Right forelimb (tissue), 1 donor: ENCODE data around the gene IPO4.
"Not testable (repeated sequence)": the region's sequence is repeated elsewhere in the genome, so short reads cannot be mapped to it uniquely, and the experiment has no call there.

Experiments used
- DNase-seq: peaks from one replicate; pipeline ENCODE4 v3.0.0-alpha.2; 2018

The IPO4 gene

GRCh38 chr14:24188251-24189058, at the start of gene IPO4:
Gene IPO4 (minus strand): TSS chr14:24188816. CDS start chr14:24188787, 29 bp downstream.
- peak; percentile 94 for DNase-seq

- no peak for DNase-seq
Measured at GRCh38 chr14:24238123-24238522, 49.5 kb upstream of the IPO4 start.

DNA sequence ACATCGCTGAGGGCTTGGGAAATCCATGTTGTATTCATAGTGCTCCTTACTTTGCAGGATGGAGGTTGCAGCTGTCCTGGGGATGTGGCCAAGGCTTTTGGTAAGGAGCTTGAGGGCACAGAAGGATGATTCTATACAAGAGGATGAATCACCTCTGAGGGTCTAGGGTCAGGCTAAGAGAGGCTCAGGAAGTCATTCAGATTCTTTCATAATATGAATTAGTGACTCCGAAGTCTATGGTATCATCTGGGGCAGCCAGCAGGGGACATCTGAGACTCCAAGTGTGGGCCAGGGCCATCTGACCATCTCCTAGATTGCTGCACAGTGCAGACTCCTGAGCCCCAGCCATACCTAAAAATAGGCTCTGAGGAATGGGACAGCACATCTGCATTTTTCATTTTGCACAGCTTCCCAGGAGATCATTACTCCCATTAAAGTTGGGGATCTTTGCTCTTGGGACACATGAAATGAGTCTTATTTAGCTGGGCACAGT, 48.9 kb upstream of the IPO4 start:
- DNase-seq = no peak

- no peak for DNase-seq
Measured at GRCh38 chr14:24236689-24237462, 48.3 kb upstream of the IPO4 start.

DNA sequence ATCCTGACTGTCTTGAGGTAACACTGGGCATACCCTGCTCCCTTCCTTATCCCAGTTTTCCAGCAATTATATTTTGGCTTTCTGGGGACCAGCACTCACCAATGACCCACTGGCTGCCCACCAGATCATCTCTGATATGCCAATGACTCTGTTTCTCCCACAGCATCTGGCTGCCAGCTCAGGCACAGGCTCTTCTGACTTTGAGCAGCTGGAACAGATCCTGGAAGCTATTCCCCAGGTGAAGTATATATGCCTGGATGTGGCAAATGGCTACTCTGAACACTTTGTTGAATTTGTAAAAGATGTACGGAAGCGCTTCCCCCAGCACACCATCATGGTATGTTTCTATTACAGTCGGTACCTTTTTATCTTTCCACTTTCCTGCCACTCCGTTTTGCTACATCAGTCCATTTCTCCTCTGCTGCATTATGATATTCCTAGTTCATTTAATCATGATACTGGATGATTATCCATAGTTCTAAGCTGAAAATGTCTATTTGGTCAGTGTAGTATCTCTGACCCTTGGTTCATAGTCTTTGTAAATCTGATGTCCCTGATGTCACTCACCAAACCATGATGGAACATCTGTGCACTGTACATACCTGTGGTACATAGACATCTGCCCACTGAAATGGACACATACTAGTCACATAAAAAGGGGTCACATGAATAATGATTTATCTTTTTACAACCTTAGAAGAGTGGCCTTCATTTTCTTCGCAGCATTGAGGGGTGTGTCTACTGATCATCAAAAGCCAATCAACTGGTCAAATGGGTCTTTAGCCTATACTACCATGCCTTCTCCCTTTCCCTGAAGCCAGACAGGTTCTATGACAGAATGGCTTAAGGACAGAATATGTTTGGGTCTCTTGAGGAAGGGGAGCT, 47.4 kb upstream of the IPO4 start:
- DNase-seq = no peak

DNA sequence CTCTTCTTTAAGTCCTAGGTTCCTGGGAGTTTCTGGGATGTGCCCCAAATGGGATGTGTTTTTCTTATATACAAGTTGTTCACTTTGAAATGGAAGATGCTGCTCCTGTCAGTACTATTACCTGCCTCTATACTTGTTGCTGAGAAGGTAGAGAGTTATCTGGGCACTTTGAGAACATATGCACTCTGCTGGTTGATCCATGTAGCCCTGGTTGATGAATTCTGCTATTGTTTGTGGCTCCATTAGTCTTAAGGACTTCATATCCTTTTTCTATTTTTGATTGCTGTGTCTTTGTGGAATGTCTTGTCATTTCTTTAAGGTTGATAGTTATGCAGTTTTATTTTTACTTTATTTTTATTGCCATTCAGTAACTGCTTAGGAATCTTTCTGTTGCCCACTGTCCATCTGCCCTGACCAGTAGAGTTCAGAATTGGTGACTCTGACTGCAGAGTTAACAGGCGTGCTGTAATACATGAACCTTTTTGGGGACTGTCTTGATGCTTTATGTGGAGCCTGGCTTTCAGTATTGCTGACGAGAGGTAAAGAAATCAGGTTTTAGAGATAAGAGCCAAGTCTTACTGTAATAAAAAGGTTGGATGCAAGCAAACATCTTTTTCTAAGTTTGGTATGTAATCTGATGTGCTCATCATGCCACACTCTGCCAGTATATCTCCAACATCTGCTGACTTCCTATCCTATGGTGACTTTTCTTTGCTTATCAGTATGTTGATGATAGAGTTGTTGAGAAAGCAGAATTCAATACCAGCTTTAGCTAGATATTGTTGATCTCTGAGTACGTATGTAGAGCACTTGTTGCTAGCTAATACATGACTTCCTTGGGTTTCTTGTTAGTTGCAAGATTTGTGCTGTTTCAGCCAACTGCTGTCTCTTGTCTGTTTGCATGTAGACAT, 45.7 kb upstream of the IPO4 start:
- DNase-seq = no peak

- DNase-seq = no peak
Measured at GRCh38 chr14:24233538-24233866, 44.9 kb upstream of the IPO4 start.

DNA sequence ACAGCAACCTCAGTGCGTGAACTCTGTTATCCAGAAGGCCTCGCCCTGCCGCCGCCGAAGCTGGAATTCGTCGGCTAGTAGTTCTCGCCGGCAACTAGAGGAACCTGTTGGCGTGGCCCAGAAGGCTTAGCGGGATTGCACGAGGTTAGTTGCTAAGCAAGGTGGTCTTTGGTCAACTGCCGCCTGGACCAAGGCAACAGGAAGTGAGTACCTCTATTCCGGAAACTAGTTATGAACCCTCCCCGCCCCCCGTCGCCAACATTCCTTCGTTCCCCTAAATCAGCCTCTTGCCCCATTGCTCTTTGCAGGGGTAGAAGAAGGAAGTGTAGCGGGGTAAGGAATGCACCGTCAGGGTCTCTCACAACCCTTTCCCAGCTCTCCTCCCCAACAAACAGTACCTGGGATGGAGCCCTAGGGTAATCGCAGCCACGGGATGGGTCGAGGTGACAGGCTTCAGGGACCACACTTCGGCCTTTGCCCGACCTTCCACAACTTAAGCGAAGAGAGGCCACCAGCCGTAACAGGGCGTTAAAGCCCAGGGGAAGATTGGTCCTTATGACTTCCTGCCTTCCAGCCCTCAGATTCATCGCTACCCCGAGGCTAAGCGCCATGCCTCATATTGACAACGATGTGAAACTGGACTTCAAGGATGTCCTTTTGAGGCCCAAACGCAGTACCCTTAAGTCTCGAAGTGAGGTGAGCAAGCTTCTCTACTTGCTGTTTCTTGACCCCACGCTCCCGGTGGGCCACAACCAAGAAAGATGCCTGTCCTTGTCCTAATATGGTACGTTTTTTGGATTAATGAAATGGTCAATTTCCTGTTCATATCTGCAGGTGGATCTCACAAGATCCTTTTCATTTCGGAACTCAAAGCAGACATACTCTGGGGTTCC, 44.3 kb upstream of the IPO4 start, which contains the start of gene GMPR2:
Gene GMPR2 (plus strand): TSS at position 285 of the 893 bp plus-strand sequence. CDS start 325 bp downstream, at position 610.
- no peak for DNase-seq

- peak; percentile 98 for DNase-seq
Measured at GRCh38 chr14:24232121-24232644, 43.6 kb upstream of the IPO4 start, which contains the start of gene NEDD8. Gene NEDD8 (minus strand): TSS chr14:24232367. CDS start chr14:24232267, 100 bp downstream.

- DNase-seq = no peak
Measured at GRCh38 chr14:24231263-24232120, 42.9 kb upstream of the IPO4 start.

DNA sequence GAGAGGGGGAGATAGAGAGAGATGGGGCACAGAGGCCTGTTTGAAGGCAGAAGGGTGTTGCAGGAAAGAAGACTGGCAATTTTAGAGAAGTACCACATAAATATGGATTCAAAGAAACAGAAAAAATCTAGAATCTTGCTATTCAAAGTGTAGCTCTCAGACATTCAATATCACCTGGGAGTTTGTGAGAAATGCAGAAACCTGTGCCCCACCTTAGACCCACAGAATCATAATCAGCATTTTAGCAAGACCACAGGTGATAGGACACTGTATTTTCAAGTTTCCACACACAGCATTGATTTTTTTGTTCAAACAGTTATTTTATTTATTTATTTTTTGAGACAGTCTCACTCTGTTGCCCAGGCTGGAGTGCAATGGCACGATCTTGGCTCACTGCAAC, 40.3 kb upstream of the IPO4 start:
- no peak for DNase-seq

GRCh38 chr14:24226473-24226872, 37.9 kb upstream of the IPO4 start:
- DNase-seq = no peak

DNA sequence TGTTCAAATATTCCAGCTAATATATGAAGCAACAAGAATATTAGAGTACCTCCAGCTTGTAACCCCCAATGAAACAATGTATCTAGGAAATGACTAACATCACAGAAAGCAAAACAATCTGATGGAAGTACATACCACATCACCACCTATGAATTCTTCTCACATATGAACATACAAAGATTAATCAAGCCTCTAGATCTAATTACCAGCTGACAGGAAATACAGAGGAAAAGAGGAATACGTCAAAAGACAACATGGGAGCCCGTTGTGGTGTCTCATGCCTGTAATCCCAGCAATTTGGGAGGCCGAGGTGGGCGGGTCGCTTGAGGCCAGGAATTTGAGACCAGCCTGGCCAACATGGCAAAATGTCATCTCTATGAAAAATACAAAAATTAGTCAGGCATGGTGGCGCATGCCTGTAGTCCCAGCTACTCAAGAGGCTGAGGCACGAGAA, 36.0 kb upstream of the IPO4 start:
- no peak for DNase-seq

DNA sequence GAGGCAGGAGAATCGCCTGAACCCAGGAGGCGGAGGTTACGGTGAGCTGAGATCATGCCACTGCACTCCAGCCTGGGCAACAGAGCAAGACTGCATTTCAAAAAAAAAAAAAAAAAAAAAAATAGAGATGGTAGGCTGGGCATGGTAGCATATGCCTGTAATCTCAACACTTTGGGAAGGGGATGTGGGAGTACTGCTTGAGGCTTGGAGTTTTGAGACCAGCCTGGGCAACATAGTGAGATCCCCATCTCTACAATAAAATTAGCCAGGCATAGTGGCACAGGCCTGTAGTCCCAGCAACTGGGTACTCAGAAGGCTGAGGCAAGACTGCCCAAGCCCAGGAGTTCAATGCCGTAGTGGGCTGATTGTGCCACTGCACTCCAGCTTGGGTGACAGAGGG, 34.4 kb upstream of the IPO4 start:
- not testable (repeated sequence) for DNase-seq

- no peak for DNase-seq
Measured at GRCh38 chr14:24219521-24219920, 30.9 kb upstream of the IPO4 start.

- no peak for DNase-seq
Measured at GRCh38 chr14:24219080-24219479, 30.5 kb upstream of the IPO4 start.

DNA sequence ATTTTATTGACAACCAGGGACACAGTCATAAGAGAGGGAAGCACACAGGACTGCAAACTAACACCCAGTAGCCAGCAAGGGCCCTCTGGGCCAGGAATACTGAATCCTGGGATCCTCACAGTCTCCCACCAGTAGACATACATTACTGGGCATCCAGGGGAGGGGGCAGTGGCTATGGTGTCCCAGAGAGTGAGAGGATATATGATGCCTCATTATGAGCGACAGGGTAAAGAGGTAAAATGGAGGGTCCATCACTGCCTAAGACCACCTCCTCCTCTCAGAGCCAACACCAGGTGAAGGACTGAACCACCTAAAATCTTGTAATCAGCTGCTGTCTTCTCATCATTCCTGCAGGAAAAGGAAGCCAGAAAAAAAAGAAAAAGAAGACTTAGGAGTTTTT, 28.3 kb upstream of the IPO4 start:
- not testable (repeated sequence) for DNase-seq

GRCh38 chr14:24216345-24216699, 27.7 kb upstream of the IPO4 start:
- no peak for DNase-seq
